NT2/D1 (cell line): ENCODE measurements around the gene CTSO.

ENCODE experiments used
- DNase-seq: peaks from one replicate; pipeline ENCODE4 v3.0.0-alpha.2; 2011; ENCODE audit warnings: low read depth, low spot score
- H3K27me3 ChIP-seq: 2 replicates; pipeline ENCODE4 v1.6.0; 2011; ENCODE audit warnings: mild to moderate bottlenecking; ENCODE audit not compliant: insufficient read length, insufficient read depth
- H3K36me3 ChIP-seq: 2 replicates; pipeline ENCODE4 v1.6.1; 2011; ENCODE audit warnings: mild to moderate bottlenecking, low read length, mixed read lengths; ENCODE audit not compliant: insufficient read depth, insufficient read length
- H3K4me1 ChIP-seq: 2 replicates; pipeline ENCODE4 v1.5.1; 2011; ENCODE audit not compliant: insufficient read depth, insufficient read length
- H3K4me3 ChIP-seq: 2 replicates; pipeline ENCODE4 v1.5.1; 2011; ENCODE audit warnings: low read depth; ENCODE audit not compliant: insufficient read length
- H3K9ac ChIP-seq: 2 replicates; pipeline ENCODE4 v1.6.0; 2011; ENCODE audit warnings: low read depth; ENCODE audit not compliant: insufficient read length
- H3K9me3 ChIP-seq: 2 replicates; pipeline ENCODE4 v1.5.1; 2011; ENCODE audit warnings: mild to moderate bottlenecking, low read length; ENCODE audit not compliant: insufficient read depth
- SUZ12 ChIP-seq: IDR thresholded peaks from 2 replicates; pipeline ENCODE4 v1.6.1; 2011; ENCODE audit not compliant: insufficient read length, insufficient read depth; ENCODE audit errors: extremely low read depth
- YY1 ChIP-seq: IDR thresholded peaks from 2 replicates; pipeline ENCODE4 v1.6.1; 2011; ENCODE audit not compliant: insufficient read length, insufficient read depth
- ZNF274 ChIP-seq: IDR thresholded peaks from 2 replicates; pipeline ENCODE4 v1.6.1; 2011; ENCODE audit warnings: mild to moderate bottlenecking, low read depth, low read length

The CTSO gene

GRCh38 chr4:155924637-155925036 is 29.0 kb downstream of the CTSO start:
- no peak for TF ChIP-seq ZNF274
- TF ChIP-seq YY1: no peak
- no peak for TF ChIP-seq SUZ12
- Histone ChIP-seq H3K4me3 (no peak overlapping the region), H3K36me3 (no peaks in the 10 kb centered on the region), H3K9ac (no peak overlapping the region), H3K9me3 (no peaks in the 10 kb centered on the region), H3K4me1 (no peaks in the 10 kb centered on the region), H3K27me3 (no peaks in the 10 kb centered on the region)
- no peak for DNase-seq

- no peak for DNase-seq
- Histone ChIP-seq H3K36me3 (no peaks in the 10 kb centered on the region), H3K4me3 (no peak overlapping the region), H3K9ac (no peak overlapping the region), H3K9me3 (no peaks in the 10 kb centered on the region), H3K27me3 (no peaks in the 10 kb centered on the region), H3K4me1 (no peaks in the 10 kb centered on the region)
- TF ChIP-seq ZNF274 (no peak), SUZ12 (no peak), YY1 (no peak)
Measured at GRCh38 chr4:155921597-155921996, 32.1 kb downstream of the CTSO start.

- Histone ChIP-seq H3K9me3 (no peaks in the 10 kb centered on the region), H3K36me3 (no peaks in the 10 kb centered on the region), H3K4me3 (no peak overlapping the region), H3K4me1 (no peaks in the 10 kb centered on the region), H3K9ac (no peak overlapping the region), H3K27me3 (no peaks in the 10 kb centered on the region)
- TF ChIP-seq ZNF274 (no peak), YY1 (no peak), SUZ12 (no peak)
- DNase-seq: no peak
Measured at GRCh38 chr4:155914782-155915181, 38.9 kb downstream of the CTSO start.

GRCh38 chr4:155911905-155912304 is 41.8 kb downstream of the CTSO start:
- Histone ChIP-seq H3K27me3 (no peaks in the 10 kb centered on the region), H3K9me3 (no peaks in the 10 kb centered on the region), H3K9ac (no peak overlapping the region), H3K4me1 (no peaks in the 10 kb centered on the region), H3K36me3 (no peaks in the 10 kb centered on the region), H3K4me3 (no peak overlapping the region)
- DNase-seq: no peak
- TF ChIP-seq YY1: no peak
- TF ChIP-seq SUZ12: no peak

- no peaks in the 10 kb centered on the region for H3K4me1 ChIP-seq
Measured at GRCh38 chr4:155909615-155910226, 43.9 kb downstream of the CTSO start.

GRCh38 chr4:155908187-155909139 is 45.2 kb downstream of the CTSO start:
- no peaks in the 10 kb centered on the region for H3K27me3 ChIP-seq
- H3K36me3 ChIP-seq: no peaks in the 10 kb centered on the region
- H3K9ac ChIP-seq: no peak overlapping the region
- no peaks in the 10 kb centered on the region for H3K4me1 ChIP-seq
- TF ChIP-seq YY1 (no peak), SUZ12 (no peak), ZNF274 (no peak)
- H3K4me3 ChIP-seq: no peak overlapping the region
- H3K9me3 ChIP-seq: no peaks in the 10 kb centered on the region
- DNase-seq: no peak

More at GRCh38 chr4:155909615-155910226, 43.9 kb downstream of the CTSO start:
- Histone ChIP-seq H3K9ac (no peak overlapping the region), H3K36me3 (no peaks in the 10 kb centered on the region), H3K27me3 (no peaks in the 10 kb centered on the region), H3K4me3 (no peak overlapping the region), H3K9me3 (no peaks in the 10 kb centered on the region)
- TF ChIP-seq ZNF274 (no peak), SUZ12 (no peak), YY1 (no peak)
- DNase-seq: no peak

- H3K9ac ChIP-seq: no peak overlapping the region
Measured at GRCh38 chr4:155907556-155907955, 46.1 kb downstream of the CTSO start.

More at GRCh38 chr4:155907556-155907955, 46.1 kb downstream of the CTSO start:
- DNase-seq: no peak
- H3K27me3 ChIP-seq: no peaks in the 10 kb centered on the region
- TF ChIP-seq SUZ12 (no peak), YY1 (no peak), ZNF274 (no peak)
- no peaks in the 10 kb centered on the region for H3K4me1 ChIP-seq
- no peak overlapping the region for H3K4me3 ChIP-seq
- no peaks in the 10 kb centered on the region for H3K36me3 ChIP-seq
- H3K9me3 ChIP-seq: no peaks in the 10 kb centered on the region
